K562 (cell line): ENCODE data around the gene SLC34A3. TPM values are rescaled to one million over a fixed set of nuclear protein-coding genes. Genes with fewer than 3 reads are reported as not detected.

ENCODE experiments used
- ARNT ChIP-seq, 2 experiments: fragments of 450-650 bp; IDR thresholded peaks; 2 replicates each; pipeline ENCODE4 v1.6.1; 2016; ENCODE audit warnings: mild to moderate bottlenecking in 1 of 2
- DMBX1 ChIP-seq: fragments of 250-450 bp; sonication (Bioruptor Pico); IDR thresholded peaks from 2 replicates; pipeline ENCODE4 v1.8.0; 2022; ENCODE audit warnings: inconsistent platforms, mild to moderate bottlenecking, moderate library complexity, borderline replicate concordance
- EHMT2 ChIP-seq: fragments of 450-650 bp; IDR thresholded peaks from 2 replicates; pipeline ENCODE4 v1.6.1; 2018; ENCODE audit warnings: antibody characterized with exemption
- L3MBTL2 ChIP-seq: fragments of 450-650 bp; IDR thresholded peaks from 2 replicates; pipeline ENCODE4 v1.6.1; 2016; ENCODE audit warnings: mild to moderate bottlenecking, moderate library complexity
- MBD2 ChIP-seq: sonication (generic); IDR thresholded peaks from 2 replicates; pipeline ENCODE4 v1.6.1; 2016; ENCODE audit warnings: low read depth, borderline replicate concordance
- NFIC ChIP-seq: fragments of 450-650 bp; IDR thresholded peaks from 2 replicates; pipeline ENCODE4 v1.6.1; 2017; ENCODE audit warnings: mild to moderate bottlenecking, inconsistent platforms
- PREB ChIP-seq: sonication (generic); formaldehyde crosslinking; IDR thresholded peaks from 2 replicates; pipeline ENCODE4 v1.8.1; 2023; ENCODE audit warnings: mild to moderate bottlenecking, missing genetic modification reagents
- RBM14 ChIP-seq: fragments of 200-400 bp; formaldehyde crosslinking; IDR thresholded peaks from 2 replicates; pipeline ENCODE4 v1.6.1; 2018; ENCODE audit warnings: low read depth, mild to moderate bottlenecking, low read length, moderate library complexity, borderline replicate concordance; ENCODE audit not compliant: insufficient read depth
- SMC3 ChIP-seq: conservative IDR thresholded peaks from 2 replicates; pipeline ENCODE4 v1.6.1; 2011; ENCODE audit warnings: low read depth, low read length, improper control_type of control experiment; ENCODE audit not compliant: insufficient read depth
- SRF ChIP-seq, 2 experiments: fragments of 250-450, 450-650 bp in 1 of 2; sonication (Bioruptor Pico) in 1 of 2; sonication (generic) in 1 of 2; formaldehyde crosslinking; IDR thresholded peaks; 2 replicates each; pipeline versions ENCODE4 v1.5.0 to v1.5.1; 2020 to 2022; ENCODE audit warnings: mild to moderate bottlenecking in 1 of 2, missing genetic modification reagents in 1 of 2
- THRAP3 ChIP-seq: fragments of 450-650 bp; IDR thresholded peaks from 2 replicates; pipeline ENCODE4 v1.6.1; 2016; ENCODE audit warnings: mild to moderate bottlenecking, inconsistent platforms, borderline replicate concordance
- TRIM24 ChIP-seq, 2 experiments: fragments of 450-650 bp; IDR thresholded peaks; 2 replicates each; pipeline ENCODE4 v1.6.1; 2016
- YBX1 ChIP-seq: fragments of 450-650 bp; IDR thresholded peaks from 2 replicates; pipeline ENCODE4 v1.7.1; 2016; ENCODE audit warnings: mild to moderate bottlenecking
- ZBTB5 ChIP-seq: fragments of 450-650 bp; IDR thresholded peaks from 2 replicates; pipeline ENCODE4 v1.6.1; 2017; ENCODE audit warnings: antibody characterized with exemption
- ZFX ChIP-seq: sonication (generic); formaldehyde crosslinking; IDR thresholded peaks from 2 replicates; pipeline ENCODE4 v1.8.0; 2022; ENCODE audit warnings: mild to moderate bottlenecking, missing genetic modification reagents, moderate library complexity
- ZNF398 ChIP-seq: fragments of 250-450 bp; sonication (Bioruptor Pico); IDR thresholded peaks from 2 replicates; pipeline ENCODE4 v1.8.0; 2021; ENCODE audit warnings: moderate library complexity, mild to moderate bottlenecking, inconsistent platforms
- ZNF583 ChIP-seq: fragments of 250-450 bp; sonication (Bioruptor Pico); IDR thresholded peaks from 2 replicates; pipeline ENCODE4 v1.4.0; 2020
- ZNF592 ChIP-seq: fragments of 450-650 bp; IDR thresholded peaks from 2 replicates; pipeline ENCODE4 v1.6.1; 2017; ENCODE audit warnings: antibody characterized with exemption, mild to moderate bottlenecking
- polyA plus RNA-seq, 8 experiments: library from polyadenylated mRNA; depleted of rRNA in 4 of 8; stranded (reverse) in 5 of 8; unstranded in 3 of 8; fragments of >200 nt; fragmentation: Nextera tagmentation in 2 of 8; fragmentation: Illumina TruSeq in 1 of 8; extraction: Ambion mirVana in 2 of 8; extraction: Trizol in 1 of 8; gene quantifications; 2 replicates each; pipeline versions ENCODE4 v1.2.1 to v1.2.3, GENCODE V29; 2011 to 2014; ENCODE audit warnings: inconsistent platforms in 1 of 8, missing spikeins in 1 of 8
- total RNA-seq, 7 experiments: library from RNA; depleted of rRNA in 6 of 7; stranded (reverse); fragments of >200 nt in 6 of 7; fragmentation: Illumina TruSeq in 2 of 7; extraction: Trizol in 2 of 7; gene quantifications; 2 replicates each; pipeline versions ENCODE4 v1.2.1 to v1.2.3, GENCODE V29; 2011 to 2021; ENCODE audit warnings: low replicate concordance in 1 of 7

The SLC34A3 gene
- total and polyA plus RNA-seq, 9 of the 15 experiments (the other 6 are each of a cell fraction or from before 2014, with no cell fraction given): not detected

- peak in 1 of 2 experiments; percentile 59; a peak in 2 of 4 replicates for TF ChIP-seq TRIM24 (IDR thresholded peaks at IDR 0.05)
- peak; percentile 85 for TF ChIP-seq DMBX1
- no peak for TF ChIP-seq RBM14
- TF ChIP-seq EHMT2: no peak
- no peak; the same call in 1 of the 2 replicates for TF ChIP-seq MBD2
- no peak for TF ChIP-seq ARNT (IDR thresholded peaks at IDR 0.05)
- TF ChIP-seq ZFX (CRISPR knock-in tag): peak; percentile 51
- TF ChIP-seq L3MBTL2: no peak
- TF ChIP-seq ZNF592: peak; percentile 96
- no peak for TF ChIP-seq ZNF398 (CRISPR knock-in tag)
- no peak for TF ChIP-seq YBX1
- peak; percentile 45; the same call in 1 of the 2 replicates for TF ChIP-seq NFIC
- no peak for TF ChIP-seq ZBTB5
- TF ChIP-seq SMC3: no peak
- peak; percentile 91 for TF ChIP-seq ZNF583
- 0 out of 4 replicates have a peak, but pooled peaks of 1 of the 2 experiments have one; percentile 48 for TF ChIP-seq SRF (CRISPR knock-in tag; IDR thresholded peaks at IDR 0.05)
- no peak for TF ChIP-seq PREB (CRISPR knock-in tag)
- no peak for TF ChIP-seq THRAP3
Observed at GRCh38 chr9:137218754-137219271, 11.9 kb upstream of the SLC34A3 start (continued).
